GM19043 (cell line): ENCODE measurements around the gene TBC1D10B.

Experiments used
- ATAC-seq: cut with Tn5 transposase; IDR thresholded peaks from one replicate; pipeline ENCODE4 v1.9.1; 2021; ENCODE audit warnings: low read depth; ENCODE audit not compliant: unreplicated experiment

TBC1D10B gene, protein sequence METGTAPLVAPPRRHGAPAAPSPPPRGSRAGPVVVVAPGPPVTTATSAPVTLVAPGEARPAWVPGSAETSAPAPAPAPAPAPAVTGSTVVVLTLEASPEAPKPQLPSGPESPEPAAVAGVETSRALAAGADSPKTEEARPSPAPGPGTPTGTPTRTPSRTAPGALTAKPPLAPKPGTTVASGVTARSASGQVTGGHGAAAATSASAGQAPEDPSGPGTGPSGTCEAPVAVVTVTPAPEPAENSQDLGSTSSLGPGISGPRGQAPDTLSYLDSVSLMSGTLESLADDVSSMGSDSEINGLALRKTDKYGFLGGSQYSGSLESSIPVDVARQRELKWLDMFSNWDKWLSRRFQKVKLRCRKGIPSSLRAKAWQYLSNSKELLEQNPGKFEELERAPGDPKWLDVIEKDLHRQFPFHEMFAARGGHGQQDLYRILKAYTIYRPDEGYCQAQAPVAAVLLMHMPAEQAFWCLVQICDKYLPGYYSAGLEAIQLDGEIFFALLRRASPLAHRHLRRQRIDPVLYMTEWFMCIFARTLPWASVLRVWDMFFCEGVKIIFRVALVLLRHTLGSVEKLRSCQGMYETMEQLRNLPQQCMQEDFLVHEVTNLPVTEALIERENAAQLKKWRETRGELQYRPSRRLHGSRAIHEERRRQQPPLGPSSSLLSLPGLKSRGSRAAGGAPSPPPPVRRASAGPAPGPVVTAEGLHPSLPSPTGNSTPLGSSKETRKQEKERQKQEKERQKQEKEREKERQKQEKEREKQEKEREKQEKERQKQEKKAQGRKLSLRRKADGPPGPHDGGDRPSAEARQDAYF

DNA sequence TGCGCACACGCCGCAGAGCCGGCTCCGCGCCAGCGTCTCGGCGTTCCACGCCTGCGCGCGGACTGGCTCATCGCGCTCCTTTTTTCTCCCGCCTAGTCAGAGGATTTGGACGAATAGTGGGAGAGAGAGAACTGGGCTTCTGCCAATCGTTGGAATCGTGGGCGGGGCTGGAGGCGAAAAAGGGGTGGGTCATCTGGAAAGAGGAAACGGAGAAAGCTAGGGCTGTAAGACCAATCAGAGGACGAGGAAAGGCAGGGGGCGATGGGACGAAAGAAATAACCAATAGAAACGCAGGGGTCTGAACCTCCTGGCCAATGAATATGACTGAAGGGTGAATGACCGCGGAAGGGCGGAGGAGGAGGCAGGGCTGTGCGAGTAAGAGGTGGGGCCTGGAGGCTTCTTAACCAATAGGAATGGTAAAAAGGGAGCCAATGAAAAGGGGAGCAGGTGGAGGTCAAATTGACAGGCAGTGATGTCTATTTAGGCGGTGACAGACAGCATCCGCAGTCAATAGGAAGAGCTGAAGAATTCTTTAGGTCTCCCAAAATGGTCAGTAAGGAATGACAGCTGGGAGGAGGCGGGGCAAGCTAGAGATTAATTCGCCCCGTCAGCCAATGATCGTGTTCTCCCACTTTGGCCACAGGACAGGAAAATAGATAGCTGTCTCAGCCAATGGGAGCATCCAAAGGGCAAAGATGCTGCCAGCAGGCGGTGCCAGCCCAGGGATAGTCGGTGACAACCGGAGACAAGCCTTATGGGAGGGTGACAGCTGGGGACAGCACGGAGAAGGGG, at the start of gene TBC1D10B:
Gene TBC1D10B, minus strand, starts transcription at position 39 of the 792 bp plus-strand sequence. CDS start 311 bp downstream, outside the sequence.
- peak; percentile 70 for ATAC-seq

DNA sequence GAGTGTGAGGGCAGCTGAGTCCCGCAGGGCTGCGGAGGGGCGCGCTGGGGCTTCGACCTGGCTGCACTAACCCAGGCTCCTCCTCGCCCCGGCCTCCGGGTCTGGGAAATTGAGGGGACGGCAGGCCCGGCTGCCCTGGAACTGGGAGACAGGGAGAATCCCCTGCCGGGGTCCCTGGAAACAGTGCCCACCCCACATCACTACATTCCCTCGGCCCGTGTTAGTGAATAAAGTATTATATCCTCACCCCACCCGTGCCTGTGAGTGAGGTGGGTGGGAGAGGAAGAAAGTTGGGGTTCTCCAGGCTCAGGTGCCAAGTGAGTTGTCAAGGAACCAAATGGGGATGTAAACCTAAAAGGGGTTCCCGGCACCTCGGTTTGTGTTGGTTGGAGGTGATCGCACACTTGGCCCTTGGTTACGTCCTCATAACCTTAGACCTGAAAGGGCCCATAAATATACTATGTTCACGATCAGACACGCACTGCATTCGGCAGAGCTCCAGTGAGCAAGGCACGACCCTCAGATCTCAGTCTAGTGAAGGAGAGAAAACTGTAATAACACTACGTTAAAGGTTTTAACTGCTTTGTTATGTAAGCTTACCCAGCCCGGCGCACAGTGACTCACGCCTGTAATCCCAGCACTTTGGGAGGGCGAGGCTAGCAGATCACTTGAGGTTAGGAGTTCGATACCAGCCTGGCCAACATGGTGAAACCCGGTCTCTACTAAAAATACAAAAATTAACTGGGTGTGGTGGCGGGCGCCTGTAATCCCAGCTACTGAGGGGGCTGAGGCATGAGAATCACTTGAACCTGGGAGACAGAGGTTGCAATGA, 48.3 kb upstream of the TBC1D10B start:
- ATAC-seq, result no peak

DNA sequence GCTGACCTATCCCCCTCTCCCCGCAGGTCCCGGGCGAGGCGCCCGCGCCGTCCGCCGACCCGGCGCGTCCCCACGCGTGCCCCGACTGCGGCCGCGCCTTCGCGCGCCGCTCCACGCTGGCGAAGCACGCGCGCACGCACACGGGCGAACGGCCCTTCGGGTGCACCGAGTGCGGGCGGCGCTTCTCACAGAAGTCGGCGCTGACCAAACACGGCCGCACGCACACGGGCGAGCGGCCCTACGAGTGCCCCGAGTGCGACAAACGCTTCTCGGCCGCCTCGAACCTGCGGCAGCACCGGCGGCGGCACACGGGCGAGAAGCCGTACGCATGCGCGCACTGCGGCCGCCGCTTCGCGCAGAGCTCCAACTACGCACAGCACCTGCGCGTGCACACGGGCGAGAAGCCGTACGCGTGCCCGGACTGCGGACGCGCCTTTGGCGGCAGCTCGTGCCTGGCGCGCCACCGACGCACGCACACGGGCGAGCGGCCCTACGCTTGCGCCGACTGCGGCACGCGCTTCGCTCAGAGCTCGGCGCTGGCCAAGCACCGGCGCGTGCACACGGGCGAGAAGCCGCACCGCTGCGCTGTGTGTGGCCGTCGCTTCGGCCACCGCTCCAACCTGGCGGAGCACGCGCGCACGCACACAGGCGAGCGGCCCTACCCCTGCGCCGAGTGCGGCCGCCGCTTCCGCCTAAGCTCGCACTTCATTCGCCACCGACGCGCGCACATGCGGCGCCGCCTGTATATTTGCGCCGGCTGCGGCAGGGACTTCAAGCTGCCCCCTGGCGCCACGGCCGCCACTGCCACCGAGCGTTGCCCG, 47.4 kb upstream of the TBC1D10B start:
- ATAC-seq, result peak; percentile 81

DNA sequence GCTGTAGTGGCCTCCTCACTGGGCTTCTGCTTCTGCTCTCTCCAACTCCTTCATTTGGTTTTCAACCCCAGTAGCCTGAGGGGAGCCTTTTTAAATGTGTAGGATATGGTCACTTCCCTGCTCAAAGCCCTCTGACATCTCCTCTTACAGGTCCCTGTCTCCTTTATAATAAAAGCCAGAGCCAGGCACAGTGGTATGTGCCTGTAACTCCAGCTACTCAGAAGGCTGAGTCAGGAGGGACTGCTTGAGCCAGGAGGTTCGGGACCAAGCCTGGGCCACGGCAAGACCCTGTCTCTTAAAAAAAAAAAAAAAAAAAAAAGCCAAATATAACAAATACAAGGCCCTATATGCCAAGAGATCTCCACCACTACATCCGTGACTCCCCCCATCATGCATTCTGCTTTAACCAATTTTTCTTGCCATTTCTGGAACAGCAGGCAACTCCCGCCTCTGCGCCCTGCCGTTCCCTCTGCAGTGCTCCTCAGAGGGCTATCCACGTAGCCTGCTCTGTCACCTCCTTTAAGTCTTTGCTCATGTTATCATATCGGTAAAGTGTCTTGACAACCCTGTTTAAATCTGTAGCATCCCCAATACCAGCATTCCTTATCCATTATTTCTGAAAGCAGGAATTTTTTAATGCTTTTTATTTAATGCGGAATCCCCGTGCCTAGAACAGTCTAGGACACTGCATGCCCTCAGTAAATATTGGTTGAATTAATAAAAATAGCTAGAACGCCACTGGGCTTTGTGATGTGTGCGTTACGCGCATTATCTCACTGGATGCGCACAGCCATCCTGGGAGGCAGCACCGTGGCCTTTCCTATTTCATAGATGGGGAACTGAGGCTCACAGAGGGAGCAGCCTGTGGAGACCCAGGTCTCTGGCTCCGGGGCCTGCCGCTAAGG, 46.6 kb upstream of the TBC1D10B start:
- ATAC-seq, result no peak

DNA sequence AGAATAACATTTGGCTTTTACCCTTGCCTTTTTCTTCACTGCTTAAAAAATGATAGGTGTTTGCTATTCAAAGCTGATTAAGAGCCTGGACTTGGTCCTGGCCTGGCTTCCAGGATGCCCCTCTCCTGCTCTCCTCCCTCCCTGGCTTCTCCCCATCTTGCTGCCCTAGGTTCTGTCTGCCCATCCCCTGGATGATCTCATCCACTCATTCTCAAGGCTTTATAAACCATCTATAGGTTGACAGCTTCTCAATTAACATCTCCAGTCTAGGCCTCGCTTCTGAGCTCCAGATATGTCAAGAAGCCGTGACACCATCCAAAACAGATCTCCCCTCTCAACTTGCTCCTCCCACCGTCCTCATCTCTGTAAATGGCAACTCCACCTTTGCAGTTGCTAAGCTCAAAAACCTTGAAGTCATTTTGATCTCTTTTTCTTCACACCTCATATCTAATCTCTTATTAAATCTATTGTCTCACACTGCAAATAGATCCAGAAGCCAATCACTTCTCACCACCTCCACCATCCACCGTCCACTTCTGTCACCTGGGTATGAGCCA, 45.8 kb upstream of the TBC1D10B start:
- no peak for ATAC-seq

DNA sequence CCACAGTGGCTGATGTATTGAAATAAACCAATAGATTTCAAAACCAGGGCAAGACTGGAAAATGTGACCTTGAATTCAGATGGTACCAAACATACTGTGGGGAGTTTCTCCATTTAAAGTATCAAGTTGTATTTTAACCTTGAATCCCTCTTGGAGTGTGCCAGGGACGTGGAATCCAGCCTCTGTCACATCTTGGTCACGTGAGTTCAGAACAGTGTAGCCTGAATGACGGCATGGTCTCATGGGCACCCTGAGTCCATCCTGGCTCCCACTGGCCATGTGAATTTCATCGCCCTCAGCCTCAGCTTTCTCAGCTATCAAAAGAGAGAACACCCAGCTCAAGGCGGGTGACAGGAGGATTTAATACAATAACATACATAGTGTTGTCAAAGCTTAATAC, 43.9 kb upstream of the TBC1D10B start:
- ATAC-seq, result no peak

DNA sequence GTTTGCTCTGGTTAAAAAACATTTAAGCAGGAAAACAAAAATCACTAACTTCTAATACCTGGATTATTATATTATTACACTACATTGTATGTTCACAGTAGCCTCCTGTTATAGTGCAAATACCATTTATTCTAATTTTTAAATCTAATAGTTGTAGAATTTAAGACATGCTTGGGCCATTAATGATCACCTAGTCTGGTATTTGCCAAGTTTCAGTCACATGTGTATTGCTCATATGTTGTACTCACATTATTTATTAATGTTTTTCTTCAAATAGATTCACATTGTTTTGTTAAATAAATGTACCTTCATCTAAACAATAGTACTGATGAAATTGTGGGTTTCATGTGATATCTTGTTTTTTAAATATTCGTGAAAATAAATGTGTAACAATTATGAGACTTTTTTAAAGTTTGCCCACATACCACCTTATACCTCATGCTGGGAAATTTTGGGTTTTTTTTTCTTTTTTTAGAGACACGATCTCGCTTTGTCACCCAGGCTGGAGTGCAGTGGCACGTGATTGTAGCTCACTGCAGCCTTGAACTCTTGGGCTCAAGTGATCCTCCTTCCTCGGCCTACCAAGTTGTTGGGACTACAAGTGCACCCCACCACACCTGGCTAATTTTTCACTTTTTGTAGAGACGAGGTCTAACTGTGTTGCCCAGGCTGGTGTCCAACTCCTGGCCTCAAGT, 43.0 kb upstream of the TBC1D10B start:
- ATAC-seq, result no peak

DNA sequence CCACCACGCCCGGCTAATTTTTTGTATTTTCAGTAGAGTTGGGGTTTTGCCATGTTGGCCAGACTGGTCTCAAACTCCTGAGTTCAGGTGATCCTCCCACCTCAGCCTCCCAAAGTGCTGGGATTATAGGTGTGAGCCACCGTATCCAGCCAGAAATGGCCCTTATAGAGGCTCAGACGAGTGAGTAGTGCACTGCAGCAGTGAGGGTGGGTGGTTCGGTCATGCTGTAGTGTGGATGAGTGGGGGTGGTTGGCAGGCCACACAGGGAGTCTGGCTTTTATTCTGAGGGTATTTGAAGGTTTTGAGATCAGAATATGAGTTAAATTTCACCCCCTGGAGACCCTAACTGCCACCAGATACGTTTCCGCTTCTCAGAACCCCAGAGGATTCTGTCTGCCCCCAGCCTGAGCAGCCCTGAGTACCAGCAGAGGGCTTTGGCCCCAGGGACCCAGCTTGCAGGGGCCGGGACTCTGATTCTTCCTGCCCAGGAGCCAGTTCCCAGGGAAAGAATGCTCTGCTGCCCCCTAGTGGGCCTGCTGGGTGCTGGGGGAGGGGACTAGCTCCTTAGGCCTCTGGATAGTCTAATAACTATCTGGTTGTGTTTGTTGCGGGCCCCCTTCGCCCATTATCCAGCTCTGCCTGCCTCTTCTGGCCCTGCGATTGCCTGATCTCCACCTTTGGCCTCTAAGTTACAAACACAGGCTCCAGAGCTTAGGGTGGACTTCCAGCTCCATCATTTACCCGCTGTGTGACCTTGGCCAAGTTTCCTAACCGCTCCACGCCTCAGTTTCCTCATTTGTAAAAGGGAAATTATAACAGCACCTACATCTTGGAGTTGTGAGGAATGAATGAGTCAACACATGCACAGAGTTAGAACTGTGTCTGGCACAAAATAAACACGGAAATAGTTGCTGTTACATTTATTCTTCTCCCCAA, 39.1 kb upstream of the TBC1D10B start:
- ATAC-seq, result no peak

DNA sequence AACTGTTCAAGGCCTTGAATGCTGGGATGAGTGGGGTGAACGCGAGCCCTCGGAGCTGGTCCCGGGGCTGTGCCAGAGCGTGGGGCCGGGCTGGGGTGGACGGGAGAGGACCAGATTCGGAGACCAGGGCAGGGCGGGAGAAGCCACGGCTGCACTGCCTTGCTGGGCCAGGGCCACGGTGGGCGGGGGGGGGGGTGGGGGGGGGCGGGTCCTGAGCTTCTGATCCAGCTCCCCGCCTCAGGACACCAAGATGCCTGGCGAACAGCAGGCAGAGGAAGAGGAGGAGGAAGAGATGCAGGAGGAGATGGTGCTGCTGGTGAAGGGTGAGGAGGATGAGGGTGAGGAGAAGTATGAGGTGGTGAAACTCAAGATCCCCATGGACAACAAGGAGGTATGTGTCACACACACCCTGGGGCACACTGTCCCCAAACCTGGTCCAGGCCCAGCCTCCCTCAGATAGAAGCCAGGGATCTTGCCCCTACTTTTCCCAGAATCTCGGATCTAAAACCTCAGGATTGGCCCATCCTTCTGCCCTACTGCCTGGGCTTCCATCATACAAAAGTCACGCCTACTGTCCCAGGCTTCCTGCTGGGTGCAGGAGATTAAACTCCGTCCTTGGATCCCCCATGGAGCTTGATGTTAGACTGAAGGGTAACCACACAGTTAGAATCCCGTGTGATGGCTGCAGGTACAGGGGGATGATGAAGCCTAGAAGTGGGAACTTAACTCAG, 37.7 kb upstream of the TBC1D10B start:
- no peak for ATAC-seq

DNA sequence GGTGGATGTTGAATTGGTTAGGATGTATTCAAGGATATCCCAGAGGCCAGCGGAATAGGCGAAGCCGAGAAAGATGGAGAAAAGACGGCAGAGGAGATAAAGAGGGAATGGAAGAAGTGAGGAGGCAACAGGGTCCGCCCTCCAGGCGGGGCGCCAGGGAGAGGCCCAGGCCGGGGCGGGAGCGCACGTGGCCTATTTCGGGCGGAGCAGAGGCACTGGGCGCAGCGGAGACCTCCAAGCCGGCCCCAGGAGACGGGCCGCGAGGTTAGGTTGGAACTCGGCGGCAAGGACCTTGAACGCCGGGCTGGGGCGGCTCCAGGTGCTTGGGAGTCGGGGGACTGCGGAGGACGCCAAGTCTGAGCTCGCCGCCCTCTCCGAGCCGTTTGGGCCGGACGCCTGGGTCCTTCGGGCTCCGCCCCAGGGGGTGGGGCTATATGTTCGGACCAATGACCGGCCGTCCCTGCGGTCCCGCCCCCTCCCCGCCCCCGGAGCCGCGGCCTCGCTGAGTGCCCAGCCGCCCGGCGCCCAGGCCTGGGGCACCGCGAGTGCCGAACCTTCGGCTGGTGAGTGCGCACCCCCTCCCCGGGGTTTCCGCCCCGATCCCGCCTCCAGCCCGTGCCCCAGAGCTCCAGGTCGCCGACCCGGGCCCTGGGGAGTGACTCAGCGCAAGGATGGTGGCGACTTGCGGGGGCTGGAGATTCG, 37.0 kb upstream of the TBC1D10B start, which contains the start of gene ZNF771:
Gene ZNF771, plus strand, starts transcription at position 505 of the 702 bp plus-strand sequence. CDS start 448 bp downstream, outside the sequence.
- ATAC-seq, result peak; percentile 62

DNA sequence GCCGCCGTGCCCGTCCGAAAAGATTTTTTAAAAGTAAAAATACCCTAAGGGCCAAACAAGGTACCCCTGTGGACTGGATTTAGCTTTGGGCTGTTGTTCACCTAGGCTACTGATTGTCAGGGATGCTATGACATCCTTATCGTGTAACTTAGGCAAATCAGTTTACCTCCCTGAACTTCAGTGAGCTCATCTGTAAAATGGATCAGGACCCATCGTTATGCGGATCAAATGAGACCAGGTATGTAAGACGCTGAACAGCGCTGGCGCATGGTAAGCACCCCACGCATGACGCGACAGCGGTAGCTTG, 36.5 kb upstream of the TBC1D10B start:
- ATAC-seq, result no peak

DNA sequence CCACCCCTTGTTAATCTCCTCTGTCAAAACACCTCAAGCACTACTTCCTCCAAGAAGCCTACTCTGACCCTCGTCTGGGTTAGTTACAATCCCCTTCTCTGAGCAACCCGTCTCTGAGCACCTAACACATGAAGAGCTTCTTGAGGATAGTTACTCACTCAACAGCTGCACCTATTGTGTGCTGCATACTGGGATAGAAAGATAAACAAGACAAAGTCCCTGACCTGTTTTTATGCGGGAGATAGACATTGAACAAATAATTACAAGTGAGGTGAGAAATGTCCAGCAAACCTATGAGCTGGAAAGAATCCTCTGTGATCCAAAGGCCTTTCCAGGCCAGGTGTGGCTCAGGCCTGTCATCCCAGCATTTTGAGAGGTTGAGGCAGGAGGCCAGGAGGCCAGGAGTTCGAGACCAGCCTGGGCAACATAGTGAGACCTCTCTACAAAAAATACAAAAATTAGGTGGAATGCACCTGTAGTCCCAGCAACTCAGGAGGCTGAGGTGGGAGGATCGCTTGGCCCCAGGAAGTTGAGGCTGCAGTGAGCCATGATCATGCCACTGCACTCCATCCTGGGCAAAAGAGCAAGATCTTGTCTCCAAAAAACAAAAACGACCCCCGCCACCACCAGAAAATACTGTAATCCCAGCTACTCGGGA, 31.6 kb upstream of the TBC1D10B start:
- ATAC-seq, result no peak

DNA sequence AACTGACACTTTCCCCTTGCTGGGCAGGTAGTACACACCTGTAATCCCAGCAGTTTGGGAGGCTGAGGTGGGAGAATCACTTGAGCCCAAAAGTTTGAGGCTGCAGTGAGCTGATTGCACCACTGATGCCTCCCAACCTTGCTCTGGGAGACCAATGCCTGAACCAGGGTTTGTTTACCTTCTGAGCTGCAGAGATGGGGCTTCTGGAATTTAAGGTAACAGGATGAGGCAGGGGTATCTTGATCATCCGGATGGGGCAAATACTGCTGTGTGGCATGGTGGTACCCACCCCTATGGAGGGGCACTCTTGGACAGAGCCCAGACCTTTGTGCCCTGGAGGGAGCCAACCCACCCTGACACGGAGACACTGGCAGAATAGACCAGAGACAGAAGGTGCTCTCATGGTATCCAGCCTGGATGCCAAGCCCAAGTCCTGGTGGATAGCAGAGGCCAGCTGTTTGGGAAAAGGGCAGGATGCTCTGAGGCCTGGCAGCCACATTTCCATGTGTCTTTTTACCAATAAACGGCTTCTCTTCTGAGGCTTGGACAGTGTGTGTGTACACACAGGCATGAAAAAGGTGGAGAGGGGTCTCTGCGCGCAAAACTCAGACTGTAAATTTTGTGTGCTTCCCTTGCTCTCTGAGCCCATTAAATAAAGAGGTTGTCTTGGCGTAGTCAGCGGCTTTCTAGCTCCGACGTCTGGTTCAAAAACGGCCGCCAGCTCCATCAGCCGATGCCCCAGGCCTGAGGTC, 29.3 kb upstream of the TBC1D10B start:
- no peak for ATAC-seq
